ENCODE measurements around the gene SEPTIN10.
"Not testable (repeated sequence)": the region's sequence is repeated elsewhere in the genome, so short reads cannot be mapped to it uniquely, and the experiment has no call there.

SEPTIN10 gene

DNA sequence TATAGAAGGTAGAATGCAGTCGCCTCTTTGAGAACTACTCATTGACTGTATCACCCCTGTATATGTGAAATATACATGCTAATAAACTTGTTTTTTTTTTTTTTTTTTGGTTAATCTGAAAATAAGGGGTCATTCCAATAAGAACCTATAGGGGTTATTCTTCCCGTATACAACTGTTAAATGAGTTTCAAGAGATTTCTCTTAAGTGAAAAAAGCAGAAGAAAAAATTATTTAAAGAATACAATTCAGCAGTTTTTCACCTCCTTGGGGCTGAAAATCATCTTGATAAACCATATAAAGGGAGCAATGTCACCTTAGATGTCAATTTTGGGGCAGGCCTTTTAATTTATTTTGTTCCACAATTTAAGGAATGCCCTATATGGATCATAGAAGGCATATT, 66.5 kb downstream of the SEPTIN10 start:
- peaks cover under 1% of the 10 kb centered on the region for H3K4me1 ChIP-seq (ENCODE audit: control insufficient read depth, insufficient read depth, low read length)
- no peak overlapping the region for H3K4me3 ChIP-seq (ENCODE audit: low read length)
- H3K27me3 ChIP-seq (ENCODE audit: control insufficient read depth, insufficient read depth, low read length) = no peaks in the 10 kb centered on the region
- H3K36me3 ChIP-seq (ENCODE audit: control insufficient read depth, insufficient read depth, low read length) = no peaks in the 10 kb centered on the region
- H3K27ac ChIP-seq (ENCODE audit: low read depth, low read length) = no peak overlapping the region
- no peak overlapping the region for H3K9ac ChIP-seq (ENCODE audit: low read length)

DNA sequence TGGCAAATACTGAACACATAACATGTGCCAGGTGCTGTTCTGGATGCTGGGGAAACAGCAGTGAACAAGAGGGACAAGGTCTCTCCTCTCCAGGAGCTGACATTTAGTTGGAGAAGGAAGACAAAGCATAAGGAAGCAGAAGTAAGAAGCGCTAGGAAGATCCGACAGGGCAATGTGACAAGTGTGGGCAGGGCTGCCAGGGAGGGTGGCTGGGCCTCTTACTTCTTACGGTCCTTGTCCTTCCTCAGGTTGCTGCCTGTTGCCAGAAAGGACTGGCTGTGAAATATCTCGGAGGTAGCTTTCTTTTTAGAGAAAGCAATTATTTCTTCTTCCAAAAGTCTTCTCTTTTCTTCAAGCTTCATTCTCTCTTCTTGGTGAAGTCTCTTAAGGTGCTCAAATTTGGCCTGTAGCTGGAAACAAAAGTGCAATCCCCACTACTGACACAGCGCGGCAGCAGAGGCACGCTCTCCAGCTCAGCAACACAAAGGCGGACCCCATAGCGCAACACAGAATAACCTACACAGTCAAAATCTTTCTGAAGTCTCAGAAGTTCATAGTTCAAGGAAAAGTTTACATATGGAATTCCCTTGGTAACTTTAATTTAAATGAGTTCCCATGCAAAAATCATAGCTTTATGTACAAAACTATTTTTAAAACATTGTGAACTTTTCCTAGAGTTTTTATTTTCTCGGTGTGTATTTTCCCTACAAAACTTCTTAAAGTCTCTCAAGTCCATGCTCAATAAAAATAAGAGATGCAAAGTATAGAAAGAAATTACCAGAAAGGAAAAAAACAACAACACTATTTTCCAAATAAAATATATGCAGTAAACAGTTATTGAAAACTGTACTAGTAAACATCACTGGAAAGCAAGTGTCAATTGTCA, 67.7 kb downstream of the SEPTIN10 start:
- H3K27ac ChIP-seq (ENCODE audit: low read depth, low read length) = no peak overlapping the region
- no peaks in the 10 kb centered on the region for H3K36me3 ChIP-seq (ENCODE audit: control insufficient read depth, insufficient read depth, low read length)
- no peaks in the 10 kb centered on the region for H3K27me3 ChIP-seq (ENCODE audit: control insufficient read depth, insufficient read depth, low read length)
- H3K9ac ChIP-seq (ENCODE audit: low read length) = no peak overlapping the region
- no peak overlapping the region for H3K4me3 ChIP-seq (ENCODE audit: low read length)
- H3K4me1 ChIP-seq (ENCODE audit: control insufficient read depth, insufficient read depth, low read length) = peaks cover 2% of the 10 kb centered on the region

DNA sequence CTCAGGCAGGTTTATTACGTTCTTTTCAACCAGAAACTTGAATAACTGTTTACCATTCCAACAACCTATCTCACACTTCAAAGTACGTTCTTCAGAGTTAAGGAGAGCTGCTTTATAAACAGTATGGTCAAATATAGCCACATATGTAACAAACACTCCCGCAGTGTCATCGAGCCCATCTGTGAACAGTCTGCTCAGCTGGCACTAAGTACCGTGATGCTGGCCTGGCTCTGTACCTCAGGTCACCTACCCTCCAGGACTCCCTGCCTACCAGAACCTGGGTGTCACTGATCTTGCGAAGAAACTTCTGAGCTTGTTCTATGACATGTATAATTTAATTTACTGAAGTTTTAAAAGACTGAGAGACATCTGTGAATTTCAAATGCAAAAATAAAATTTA, 71.4 kb downstream of the SEPTIN10 start:
- H3K4me3 ChIP-seq (ENCODE audit: low read length) = no peak overlapping the region
- no peaks in the 10 kb centered on the region for H3K27me3 ChIP-seq (ENCODE audit: control insufficient read depth, insufficient read depth, low read length)
- H3K4me1 ChIP-seq (ENCODE audit: control insufficient read depth, insufficient read depth, low read length) = peaks cover 2% of the 10 kb centered on the region
- H3K36me3 ChIP-seq (ENCODE audit: control insufficient read depth, insufficient read depth, low read length) = no peaks in the 10 kb centered on the region
- H3K9ac ChIP-seq (ENCODE audit: low read length) = no peak overlapping the region
- H3K27ac ChIP-seq (ENCODE audit: low read depth, low read length) = no peak overlapping the region

DNA sequence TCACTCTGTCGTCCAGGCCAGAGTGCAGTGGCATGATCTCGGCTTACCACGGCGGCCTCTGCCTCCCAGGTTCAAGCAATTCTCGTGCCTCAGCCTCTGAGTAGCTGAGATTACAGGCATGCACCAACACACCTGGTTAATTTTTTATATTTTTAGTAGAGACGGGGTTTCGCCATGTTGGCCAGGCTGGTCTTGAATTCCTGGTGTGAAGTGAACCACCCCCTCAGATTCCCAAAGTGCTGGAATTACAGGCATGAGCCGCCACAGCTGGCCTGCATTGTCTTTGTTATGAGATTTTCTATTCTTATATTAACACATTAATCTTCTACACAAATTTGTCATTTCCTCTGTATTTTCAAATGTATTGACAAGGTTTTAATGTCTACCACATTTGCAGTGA, 75.2 kb downstream of the SEPTIN10 start:
- Histone ChIP-seq H3K36me3 (ENCODE audit: control insufficient read depth, insufficient read depth, low read length) (no peaks in the 10 kb centered on the region), H3K27me3 (ENCODE audit: control insufficient read depth, insufficient read depth, low read length) (no peaks in the 10 kb centered on the region), H3K27ac (ENCODE audit: low read depth, low read length) (no peak overlapping the region), H3K4me3 (ENCODE audit: low read length) (no peak overlapping the region), H3K4me1 (ENCODE audit: control insufficient read depth, insufficient read depth, low read length) (peaks cover 2% of the 10 kb centered on the region), H3K9ac (ENCODE audit: low read length) (no peak overlapping the region)

DNA sequence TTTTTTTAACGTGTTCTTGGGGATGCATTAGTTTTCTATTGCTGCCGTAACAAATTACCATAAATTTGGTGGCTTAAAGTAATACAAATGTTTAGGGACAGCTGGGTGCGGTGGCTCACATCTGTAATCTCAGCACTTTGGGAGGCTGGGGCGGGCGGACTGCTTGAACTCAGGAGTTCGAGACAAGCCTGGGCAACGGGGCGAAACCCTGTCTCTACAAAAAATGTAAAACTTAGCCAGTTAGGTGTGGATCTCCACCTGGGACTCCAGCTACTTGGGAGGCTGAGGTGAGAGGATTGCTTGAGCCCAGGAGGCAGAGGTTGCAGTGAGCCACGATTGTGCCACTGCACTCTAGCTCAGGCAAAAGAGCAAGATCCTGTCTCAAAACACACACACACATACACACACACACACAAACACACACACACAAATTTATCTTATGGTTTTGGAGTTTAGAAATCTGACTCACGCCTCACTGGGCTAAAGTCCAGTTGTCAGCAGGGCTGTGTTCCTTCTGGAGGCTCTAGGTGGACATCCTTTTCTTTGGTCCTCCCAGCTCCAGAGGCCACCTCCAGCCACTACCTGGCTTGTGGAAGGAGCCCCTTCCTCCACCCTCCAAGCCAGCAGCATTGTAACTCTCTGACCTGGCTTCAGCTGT, 76.1 kb downstream of the SEPTIN10 start:
- Histone ChIP-seq H3K27ac (ENCODE audit: low read depth, low read length) (no peak overlapping the region), H3K4me1 (ENCODE audit: control insufficient read depth, insufficient read depth, low read length) (peaks cover 2% of the 10 kb centered on the region), H3K4me3 (ENCODE audit: low read length) (no peak overlapping the region), H3K36me3 (ENCODE audit: control insufficient read depth, insufficient read depth, low read length) (no peaks in the 10 kb centered on the region), H3K9ac (ENCODE audit: low read length) (no peak overlapping the region), H3K27me3 (ENCODE audit: control insufficient read depth, insufficient read depth, low read length) (no peaks in the 10 kb centered on the region)

DNA sequence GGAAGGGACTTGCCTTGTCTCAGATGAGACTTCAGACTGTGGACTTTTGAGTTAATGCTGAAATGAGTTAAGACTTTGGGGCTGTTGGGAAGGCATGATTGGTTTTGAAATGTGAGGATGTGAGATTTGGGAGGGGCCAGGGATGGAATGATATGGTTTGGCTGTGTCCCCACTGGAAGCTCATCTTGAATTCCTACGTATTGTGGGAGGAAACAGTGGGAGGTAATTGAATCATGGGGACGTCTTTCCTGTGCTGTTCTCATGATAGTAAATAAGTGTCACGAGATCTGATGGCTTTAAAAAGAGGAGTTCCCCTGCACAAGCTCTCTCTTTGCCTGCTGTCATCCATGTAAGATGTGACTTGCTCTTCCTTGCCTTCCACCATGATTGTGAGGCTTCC, 77.2 kb downstream of the SEPTIN10 start:
- H3K27me3 ChIP-seq (ENCODE audit: control insufficient read depth, insufficient read depth, low read length) = not testable (repeated sequence)

DNA sequence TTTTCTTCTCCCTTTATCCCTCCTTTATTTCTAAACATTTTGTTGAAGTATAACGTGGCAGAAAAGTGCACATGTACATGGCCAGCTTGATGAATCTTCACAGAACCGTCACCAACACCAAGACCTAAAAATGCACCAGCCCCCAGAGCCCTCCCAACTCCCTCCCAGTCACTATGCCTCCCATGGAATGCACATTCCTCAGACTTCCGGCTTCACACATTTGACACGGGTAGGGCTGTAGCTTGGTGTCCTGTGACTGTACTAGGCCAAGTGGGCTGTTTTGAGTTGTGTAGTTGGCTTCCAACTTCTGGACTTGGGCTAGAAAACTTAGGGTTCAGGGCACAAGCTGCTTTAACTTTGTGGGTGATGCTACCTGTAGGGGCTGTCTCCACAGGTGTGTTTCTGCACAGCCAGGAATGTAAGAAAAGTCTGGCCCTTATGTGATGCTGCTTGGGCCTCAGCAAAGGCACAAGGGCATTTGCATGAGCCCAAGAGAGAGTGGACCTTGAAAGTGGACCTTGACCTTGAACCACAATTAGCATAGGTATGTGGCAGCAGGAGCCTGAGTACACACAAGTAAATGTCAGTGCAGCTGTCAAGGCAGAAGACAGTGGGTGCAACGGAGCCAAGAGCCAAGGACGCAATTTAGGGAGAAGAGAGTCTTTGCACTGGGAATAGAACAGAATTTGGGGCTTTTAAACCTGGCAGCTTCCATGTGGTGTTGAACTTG, 78.4 kb downstream of the SEPTIN10 start:
- Histone ChIP-seq H3K27me3 (ENCODE audit: control insufficient read depth, insufficient read depth, low read length) (no peaks in the 10 kb centered on the region), H3K4me1 (ENCODE audit: control insufficient read depth, insufficient read depth, low read length) (no peaks in the 10 kb centered on the region), H3K27ac (ENCODE audit: low read depth, low read length) (no peak overlapping the region), H3K9ac (ENCODE audit: low read length) (no peak overlapping the region), H3K4me3 (ENCODE audit: low read length) (no peak overlapping the region), H3K36me3 (ENCODE audit: control insufficient read depth, insufficient read depth, low read length) (no peaks in the 10 kb centered on the region)

More for the DNA sequence above, 77.2 kb downstream of the SEPTIN10 start:
- H3K27ac ChIP-seq (ENCODE audit: low read depth, low read length); H3K36me3 ChIP-seq (ENCODE audit: control insufficient read depth, insufficient read depth, low read length); H3K9ac ChIP-seq (ENCODE audit: low read length); H3K4me1 ChIP-seq (ENCODE audit: control insufficient read depth, insufficient read depth, low read length); H3K4me3 ChIP-seq (ENCODE audit: low read length): not testable (repeated sequence)

DNA sequence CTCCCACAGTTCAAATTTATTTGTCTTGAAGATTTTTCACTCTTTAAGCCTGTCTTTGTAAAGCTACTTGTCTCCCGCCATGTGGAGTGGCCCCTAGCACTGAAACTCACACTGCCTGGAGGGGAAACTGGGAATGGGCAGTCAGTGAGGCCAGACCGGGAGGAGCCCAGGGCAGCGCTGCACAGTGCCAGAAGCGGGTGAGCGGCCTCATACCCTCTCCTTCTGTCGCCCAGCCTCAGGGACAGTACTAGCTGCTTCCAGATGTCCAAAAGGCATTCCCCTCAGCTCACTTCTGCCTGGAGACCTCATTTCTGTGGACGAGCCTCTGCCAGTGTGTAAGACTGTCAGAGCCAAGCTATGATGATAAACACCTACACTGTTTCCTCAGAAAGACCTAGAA, 79.9 kb downstream of the SEPTIN10 start:
- Histone ChIP-seq H3K27me3 (ENCODE audit: control insufficient read depth, insufficient read depth, low read length) (no peaks in the 10 kb centered on the region), H3K4me3 (ENCODE audit: low read length) (no peak overlapping the region), H3K27ac (ENCODE audit: low read depth, low read length) (no peak overlapping the region), H3K36me3 (ENCODE audit: control insufficient read depth, insufficient read depth, low read length) (no peaks in the 10 kb centered on the region), H3K4me1 (ENCODE audit: control insufficient read depth, insufficient read depth, low read length) (no peaks in the 10 kb centered on the region), H3K9ac (ENCODE audit: low read length) (no peak overlapping the region)

DNA sequence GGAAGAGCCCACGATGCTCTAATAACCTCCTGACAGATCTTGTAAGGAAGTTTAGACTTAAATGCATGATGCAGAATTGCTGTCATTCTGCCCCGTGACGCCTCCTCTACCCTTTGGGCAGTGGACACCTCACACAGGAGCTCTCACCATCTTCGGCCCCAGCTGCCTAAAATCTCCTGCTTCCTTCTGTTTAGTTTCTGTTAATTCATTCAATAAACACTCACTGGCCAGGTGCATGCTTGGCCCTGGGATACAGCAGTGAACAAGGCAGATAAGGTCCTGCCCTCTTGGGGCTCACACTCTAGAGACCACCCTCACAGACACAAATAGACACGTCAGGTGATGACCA, 81.1 kb downstream of the SEPTIN10 start:
- H3K27me3 ChIP-seq (ENCODE audit: control insufficient read depth, insufficient read depth, low read length) = no peaks in the 10 kb centered on the region

DNA sequence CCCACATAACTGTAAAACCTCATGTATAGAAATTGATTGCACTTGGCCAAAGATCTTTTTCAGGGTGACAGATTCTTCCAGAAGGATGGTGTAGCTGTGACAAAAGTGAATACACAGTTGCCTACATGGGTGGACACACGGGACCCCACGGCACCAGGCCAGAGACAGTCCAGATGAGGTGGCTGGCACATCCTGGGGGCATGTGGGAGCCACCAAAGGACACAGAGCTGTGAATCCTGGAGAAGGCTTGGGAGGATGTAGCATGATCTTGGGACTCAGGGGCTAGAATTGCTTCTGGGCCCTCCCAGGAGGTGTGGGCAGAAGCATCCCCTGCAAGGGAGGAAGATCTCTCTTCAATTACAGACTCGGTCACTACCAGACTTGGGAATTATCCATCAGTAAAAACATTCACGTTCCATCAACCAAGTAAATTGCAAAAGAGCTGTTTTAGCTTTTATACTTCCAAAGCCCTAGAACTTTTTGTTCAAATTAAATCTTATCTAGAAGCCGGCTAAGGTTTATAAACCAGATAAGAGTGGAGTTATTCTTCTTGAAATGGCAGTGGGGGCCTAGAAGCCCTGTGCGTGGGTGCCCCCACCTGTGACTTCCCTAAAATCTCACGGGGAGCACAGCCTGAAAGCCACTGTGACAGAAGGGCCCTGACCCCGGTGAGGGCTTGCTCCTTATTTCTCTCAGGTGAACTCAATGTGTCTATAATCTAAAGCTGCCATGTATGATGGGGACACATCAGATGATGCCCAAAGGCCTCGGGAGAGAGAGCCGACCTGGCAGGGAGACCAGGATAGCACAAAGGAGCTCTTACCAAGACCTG, 81.7 kb downstream of the SEPTIN10 start:
- H3K4me1 ChIP-seq (ENCODE audit: control insufficient read depth, insufficient read depth, low read length) = no peaks in the 10 kb centered on the region
- no peak overlapping the region for H3K9ac ChIP-seq (ENCODE audit: low read length)
- H3K27me3 ChIP-seq (ENCODE audit: control insufficient read depth, insufficient read depth, low read length) = no peaks in the 10 kb centered on the region
- H3K27ac ChIP-seq (ENCODE audit: low read depth, low read length) = no peak overlapping the region
- no peaks in the 10 kb centered on the region for H3K36me3 ChIP-seq (ENCODE audit: control insufficient read depth, insufficient read depth, low read length)
- H3K4me3 ChIP-seq (ENCODE audit: low read length) = no peak overlapping the region

More for the DNA sequence above, 81.1 kb downstream of the SEPTIN10 start:
- Histone ChIP-seq H3K9ac (ENCODE audit: low read length) (no peak overlapping the region), H3K36me3 (ENCODE audit: control insufficient read depth, insufficient read depth, low read length) (no peaks in the 10 kb centered on the region), H3K4me3 (ENCODE audit: low read length) (no peak overlapping the region), H3K4me1 (ENCODE audit: control insufficient read depth, insufficient read depth, low read length) (no peaks in the 10 kb centered on the region), H3K27ac (ENCODE audit: low read depth, low read length) (no peak overlapping the region)

DNA sequence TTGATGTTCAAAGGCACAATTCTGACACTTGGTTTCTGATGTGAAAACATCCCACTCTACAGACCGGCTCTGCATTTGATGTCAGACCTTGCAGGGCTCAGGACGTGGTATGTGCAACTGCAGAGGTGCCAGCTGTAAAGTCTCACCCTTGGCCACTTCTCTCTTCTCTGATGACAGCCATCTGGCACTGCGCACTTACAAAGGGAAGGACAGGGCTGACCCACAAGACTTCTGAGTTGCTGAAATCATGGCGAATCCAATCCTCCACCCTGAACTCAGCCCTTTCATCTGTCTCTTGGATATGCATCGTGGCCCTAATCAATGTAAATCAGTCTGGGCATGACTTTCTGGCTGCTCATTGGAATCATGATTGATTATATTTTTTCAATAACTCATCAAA, 82.5 kb downstream of the SEPTIN10 start:
- H3K9ac ChIP-seq (ENCODE audit: low read length) = no peak overlapping the region
- no peaks in the 10 kb centered on the region for H3K4me1 ChIP-seq (ENCODE audit: control insufficient read depth, insufficient read depth, low read length)
- H3K36me3 ChIP-seq (ENCODE audit: control insufficient read depth, insufficient read depth, low read length) = no peaks in the 10 kb centered on the region
- H3K27ac ChIP-seq (ENCODE audit: low read depth, low read length) = no peak overlapping the region
- no peak overlapping the region for H3K4me3 ChIP-seq (ENCODE audit: low read length)
- no peaks in the 10 kb centered on the region for H3K27me3 ChIP-seq (ENCODE audit: control insufficient read depth, insufficient read depth, low read length)

DNA sequence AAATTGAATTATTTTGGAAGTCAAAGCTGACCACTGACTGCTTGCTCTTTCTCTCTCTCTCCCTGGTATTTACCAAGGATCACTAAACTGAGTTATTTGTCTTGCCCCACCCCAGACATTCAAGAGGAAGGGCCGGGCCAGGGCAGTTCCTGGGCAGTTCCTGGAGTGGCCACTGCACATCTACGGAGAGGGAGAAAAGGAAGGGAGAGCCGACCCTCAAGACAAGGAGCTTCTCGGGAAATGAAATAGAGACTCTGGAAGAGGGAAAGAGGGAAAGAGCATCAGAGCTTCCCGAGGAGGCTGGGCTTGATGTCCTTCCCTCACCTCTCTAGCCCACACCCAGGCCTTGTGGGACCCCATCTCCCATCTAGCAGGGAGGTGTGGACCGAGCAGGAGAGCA, 83.1 kb downstream of the SEPTIN10 start:
- Histone ChIP-seq H3K36me3 (ENCODE audit: control insufficient read depth, insufficient read depth, low read length) (no peaks in the 10 kb centered on the region), H3K27me3 (ENCODE audit: control insufficient read depth, insufficient read depth, low read length) (no peaks in the 10 kb centered on the region), H3K4me3 (ENCODE audit: low read length) (no peak overlapping the region), H3K27ac (ENCODE audit: low read depth, low read length) (no peak overlapping the region), H3K4me1 (ENCODE audit: control insufficient read depth, insufficient read depth, low read length) (no peaks in the 10 kb centered on the region), H3K9ac (ENCODE audit: low read length) (no peak overlapping the region)

Data from rectal smooth muscle tissue (tissue), 1 donor.